Thyroid gland (tissue), 4 donors: ENCODE measurements around the gene RUNDC1.

Experiments used
- POLR2A ChIP-seq, 2 donors: fragments of 450-650 bp; IDR thresholded peaks; one replicate each; pipeline ENCODE4 v1.6.1; 2017; ENCODE audit warnings: antibody characterized with exemption in 2 of 2, mild to moderate bottlenecking in 2 of 2, moderate library complexity in 1 of 2
- TF ChIP-seq, protein P1 (sequence below), 6 experiments: fragments of 200-600 bp in 3 of 6; fragments of 450-650 bp in 3 of 6; sonication (generic) in 3 of 6; IDR thresholded peaks; one replicate each; pipeline ENCODE4 v1.5.1; 2016 to 2019; ENCODE audit warnings: antibody characterized with exemption in 6 of 6, mild to moderate bottlenecking in 2 of 6, inconsistent platforms in 1 of 6, moderate library complexity in 1 of 6

DNA sequence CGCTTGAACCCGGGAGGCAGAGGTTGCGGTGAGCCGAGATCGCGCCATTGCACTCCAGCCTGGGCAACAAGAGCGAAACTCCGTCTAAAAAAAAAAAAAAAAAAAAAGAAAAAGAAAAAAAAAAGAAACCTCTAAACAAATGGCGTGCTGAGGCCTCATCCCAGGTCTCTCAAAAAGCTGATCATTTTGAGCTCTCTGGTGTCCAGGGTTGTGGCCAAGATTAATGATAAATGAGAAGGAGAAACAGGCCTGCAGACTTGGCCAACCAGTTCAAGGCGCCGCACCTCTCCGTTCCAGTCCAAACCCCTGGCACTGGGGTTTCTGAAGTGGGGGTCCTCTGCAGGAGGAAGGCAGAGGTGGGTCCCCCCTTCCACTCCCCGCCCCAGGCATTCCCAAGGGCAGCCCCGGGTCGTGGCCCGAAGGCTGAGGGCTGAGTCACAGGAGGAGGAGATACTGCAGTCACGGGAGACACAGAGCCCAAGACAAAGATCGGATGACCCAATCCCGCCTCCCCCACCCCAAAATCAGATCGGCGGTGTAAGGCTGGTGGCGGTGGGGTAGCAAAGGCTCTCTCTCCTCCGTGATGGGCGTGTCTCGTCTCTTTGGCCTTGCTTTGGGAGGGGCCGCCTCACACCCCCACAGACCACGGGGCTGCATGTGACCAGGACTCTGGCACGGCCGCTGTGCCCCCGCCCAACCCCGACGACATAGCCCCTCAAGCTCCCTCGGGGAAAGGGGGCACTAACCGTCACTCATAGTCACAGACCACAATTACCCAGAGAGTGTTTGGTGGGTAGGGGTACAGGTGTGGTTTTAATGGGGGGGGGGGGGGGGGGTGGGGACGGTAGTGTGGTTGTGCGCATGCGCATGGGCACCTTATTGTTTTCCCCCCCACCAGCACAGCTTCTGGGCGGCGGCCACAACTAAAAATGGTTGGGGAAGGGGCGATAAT is 40.7 kb downstream of the RUNDC1 start:
- TF ChIP-seq, protein P1, sequence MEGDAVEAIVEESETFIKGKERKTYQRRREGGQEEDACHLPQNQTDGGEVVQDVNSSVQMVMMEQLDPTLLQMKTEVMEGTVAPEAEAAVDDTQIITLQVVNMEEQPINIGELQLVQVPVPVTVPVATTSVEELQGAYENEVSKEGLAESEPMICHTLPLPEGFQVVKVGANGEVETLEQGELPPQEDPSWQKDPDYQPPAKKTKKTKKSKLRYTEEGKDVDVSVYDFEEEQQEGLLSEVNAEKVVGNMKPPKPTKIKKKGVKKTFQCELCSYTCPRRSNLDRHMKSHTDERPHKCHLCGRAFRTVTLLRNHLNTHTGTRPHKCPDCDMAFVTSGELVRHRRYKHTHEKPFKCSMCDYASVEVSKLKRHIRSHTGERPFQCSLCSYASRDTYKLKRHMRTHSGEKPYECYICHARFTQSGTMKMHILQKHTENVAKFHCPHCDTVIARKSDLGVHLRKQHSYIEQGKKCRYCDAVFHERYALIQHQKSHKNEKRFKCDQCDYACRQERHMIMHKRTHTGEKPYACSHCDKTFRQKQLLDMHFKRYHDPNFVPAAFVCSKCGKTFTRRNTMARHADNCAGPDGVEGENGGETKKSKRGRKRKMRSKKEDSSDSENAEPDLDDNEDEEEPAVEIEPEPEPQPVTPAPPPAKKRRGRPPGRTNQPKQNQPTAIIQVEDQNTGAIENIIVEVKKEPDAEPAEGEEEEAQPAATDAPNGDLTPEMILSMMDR (IDR thresholded peaks at IDR 0.05) = no peak
- TF ChIP-seq POLR2A (IDR thresholded peaks at IDR 0.05) = peak in 1 of 2 donors; percentile 35
